ENCODE data around the gene SFXN5.

The SFXN5 gene

DNA sequence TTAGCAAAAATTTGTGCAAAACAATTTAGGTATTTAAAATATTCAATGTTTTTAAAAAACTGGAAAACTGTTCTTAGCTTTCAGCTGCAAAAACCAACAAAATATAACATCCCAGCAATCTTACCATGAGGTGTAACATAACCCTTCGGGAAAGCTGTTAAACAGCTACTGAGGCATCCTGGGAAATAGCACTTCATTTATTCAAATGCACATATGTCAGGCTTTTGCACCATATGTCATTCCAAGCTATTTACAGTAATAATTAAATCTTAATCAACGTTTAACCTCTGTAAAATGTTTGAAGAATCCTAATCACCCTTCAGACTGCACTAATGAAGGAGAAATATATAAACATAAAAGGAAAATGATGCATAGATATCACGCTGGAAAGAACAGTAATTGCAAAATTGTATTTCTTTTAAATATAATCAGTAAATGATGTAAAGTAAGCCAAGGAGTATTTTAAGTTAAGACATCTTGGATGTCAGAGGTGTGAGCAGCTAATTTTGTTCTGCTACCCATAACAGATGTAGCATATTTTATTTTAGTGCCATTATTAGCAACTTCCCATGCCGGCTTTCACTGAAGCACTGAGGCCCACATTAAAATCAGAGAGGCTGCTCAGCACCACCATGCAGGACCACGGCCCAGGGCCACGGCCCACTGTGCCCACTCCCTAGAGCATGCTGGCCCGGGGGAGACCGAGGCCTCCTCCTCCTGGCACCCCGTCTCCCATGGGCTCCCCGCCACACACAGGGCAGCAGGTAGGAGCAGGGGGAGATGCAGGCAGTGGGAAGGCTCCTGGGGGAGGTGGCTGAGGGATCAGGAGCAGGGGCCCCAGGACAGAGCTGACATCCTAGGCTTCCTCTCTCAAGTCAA lies 123.3 kb downstream of the SFXN5 start:
- Histone ChIP-seq H3K27me3 (replicated peaks; ENCODE audit: control insufficient read depth, insufficient read depth, low read length) (no peaks in the 10 kb centered on the region), H3K4me3 (replicated peaks; ENCODE audit: low read depth, low read length) (no peak overlapping the region), H3K36me3 (ENCODE audit: control insufficient read depth, insufficient read depth, low read length) (no peaks in the 10 kb centered on the region)
- TF ChIP-seq, protein P1, sequence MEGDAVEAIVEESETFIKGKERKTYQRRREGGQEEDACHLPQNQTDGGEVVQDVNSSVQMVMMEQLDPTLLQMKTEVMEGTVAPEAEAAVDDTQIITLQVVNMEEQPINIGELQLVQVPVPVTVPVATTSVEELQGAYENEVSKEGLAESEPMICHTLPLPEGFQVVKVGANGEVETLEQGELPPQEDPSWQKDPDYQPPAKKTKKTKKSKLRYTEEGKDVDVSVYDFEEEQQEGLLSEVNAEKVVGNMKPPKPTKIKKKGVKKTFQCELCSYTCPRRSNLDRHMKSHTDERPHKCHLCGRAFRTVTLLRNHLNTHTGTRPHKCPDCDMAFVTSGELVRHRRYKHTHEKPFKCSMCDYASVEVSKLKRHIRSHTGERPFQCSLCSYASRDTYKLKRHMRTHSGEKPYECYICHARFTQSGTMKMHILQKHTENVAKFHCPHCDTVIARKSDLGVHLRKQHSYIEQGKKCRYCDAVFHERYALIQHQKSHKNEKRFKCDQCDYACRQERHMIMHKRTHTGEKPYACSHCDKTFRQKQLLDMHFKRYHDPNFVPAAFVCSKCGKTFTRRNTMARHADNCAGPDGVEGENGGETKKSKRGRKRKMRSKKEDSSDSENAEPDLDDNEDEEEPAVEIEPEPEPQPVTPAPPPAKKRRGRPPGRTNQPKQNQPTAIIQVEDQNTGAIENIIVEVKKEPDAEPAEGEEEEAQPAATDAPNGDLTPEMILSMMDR (IDR thresholded peaks at IDR 0.05; ENCODE audit: insufficient read depth, low read length, poor library complexity, severe bottlenecking), result no peak
- no peak for DNase-seq (ENCODE audit: extremely low read depth, insufficient read length)

DNA sequence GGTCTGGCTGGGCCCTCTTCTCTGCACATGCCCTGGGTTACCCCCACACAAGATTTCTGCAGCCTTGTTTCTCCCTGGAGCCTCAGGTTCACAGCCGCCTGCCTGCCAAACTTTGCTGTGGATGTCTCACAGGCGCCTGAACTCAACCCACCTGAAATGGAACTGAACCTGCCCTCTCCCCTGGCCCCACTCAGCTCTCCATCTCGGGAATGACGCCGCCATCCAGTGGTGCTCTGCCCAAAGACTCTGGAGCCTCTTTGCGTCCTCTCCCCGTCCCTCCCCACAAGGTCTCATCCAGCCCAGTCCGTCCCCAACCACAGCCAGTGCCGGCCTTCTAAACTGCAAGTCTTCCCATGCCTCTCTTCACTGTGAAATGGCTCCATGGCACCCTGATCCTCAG lies 125.0 kb downstream of the SFXN5 start:
- TF ChIP-seq, protein P1 (IDR thresholded peaks at IDR 0.05; ENCODE audit: insufficient read depth, low read length, poor library complexity, severe bottlenecking), result no peak
- Histone ChIP-seq H3K4me3 (replicated peaks; ENCODE audit: low read depth, low read length) (no peak overlapping the region), H3K36me3 (ENCODE audit: control insufficient read depth, insufficient read depth, low read length) (no peaks in the 10 kb centered on the region), H3K27me3 (replicated peaks; ENCODE audit: control insufficient read depth, insufficient read depth, low read length) (no peaks in the 10 kb centered on the region)
- DNase-seq (ENCODE audit: extremely low read depth, insufficient read length), result no peak

DNA sequence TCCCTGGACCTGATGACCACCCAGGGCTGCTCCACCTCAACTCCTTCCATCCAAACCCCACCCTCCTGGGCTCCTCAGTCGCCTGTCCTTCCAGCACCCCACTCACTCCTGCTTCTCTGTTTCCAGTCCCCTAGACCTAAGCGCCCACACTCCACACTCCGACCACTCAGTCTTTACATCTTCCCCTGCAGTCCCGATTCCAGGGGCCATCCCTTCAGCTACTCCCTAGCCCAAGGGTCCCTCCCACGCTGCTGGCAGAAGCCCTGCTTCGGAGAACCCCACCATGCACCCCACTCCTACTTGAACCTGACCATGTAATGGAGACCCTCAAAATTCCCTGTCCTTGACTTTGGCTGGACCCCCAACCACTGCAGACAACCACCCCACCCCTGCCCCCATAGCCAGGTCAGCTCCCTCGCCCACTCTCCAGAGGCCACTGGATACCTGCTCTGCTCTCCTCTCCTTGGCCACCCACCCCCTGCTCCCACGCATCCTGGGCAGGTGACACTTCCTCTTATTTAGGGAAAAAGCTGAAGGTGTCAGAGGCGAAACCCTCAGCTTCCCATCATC lies 126.0 kb downstream of the SFXN5 start:
- Histone ChIP-seq H3K36me3 (ENCODE audit: control insufficient read depth, insufficient read depth, low read length) (no peaks in the 10 kb centered on the region), H3K4me3 (replicated peaks; ENCODE audit: low read depth, low read length) (no peak overlapping the region), H3K27me3 (replicated peaks; ENCODE audit: control insufficient read depth, insufficient read depth, low read length) (no peaks in the 10 kb centered on the region)
- no peak for DNase-seq (ENCODE audit: extremely low read depth, insufficient read length)
- TF ChIP-seq, protein P1 (IDR thresholded peaks at IDR 0.05; ENCODE audit: insufficient read depth, low read length, poor library complexity, severe bottlenecking), result no peak

DNA sequence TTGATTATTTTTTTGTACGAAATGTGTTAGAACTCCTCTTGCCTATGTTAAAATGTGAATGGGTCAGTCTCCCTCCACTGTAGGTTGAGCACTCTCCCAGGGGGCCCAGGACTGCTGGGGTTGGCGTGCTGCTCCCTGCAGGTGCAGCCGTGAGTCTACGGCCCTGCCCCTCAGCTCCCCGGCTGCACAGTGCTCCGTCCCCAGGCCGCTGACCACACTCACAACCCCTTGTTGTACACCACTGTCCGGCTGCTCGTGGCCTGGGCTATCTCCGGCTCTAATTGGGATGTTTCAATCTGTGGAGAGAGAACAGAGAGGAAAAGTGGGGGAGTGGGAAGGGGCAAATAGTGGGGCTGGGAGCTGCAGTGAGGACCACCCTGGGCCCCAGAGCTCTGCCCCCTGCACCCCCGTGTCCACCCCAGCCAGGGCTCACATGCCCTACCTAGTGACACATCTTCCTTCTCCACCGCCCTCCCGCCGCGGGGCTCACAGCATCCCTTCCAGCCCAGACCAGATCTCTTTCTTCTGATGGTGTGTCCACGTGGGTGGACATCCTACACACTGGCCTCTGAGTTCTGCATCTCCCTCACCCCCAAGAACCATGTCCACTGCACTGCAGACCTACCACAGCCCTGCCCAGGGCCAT lies 126.6 kb downstream of the SFXN5 start:
- H3K36me3 ChIP-seq (ENCODE audit: control insufficient read depth, insufficient read depth, low read length), result no peaks in the 10 kb centered on the region
- H3K4me3 ChIP-seq (replicated peaks; ENCODE audit: low read depth, low read length), result no peak overlapping the region
- no peak for DNase-seq (ENCODE audit: extremely low read depth, insufficient read length)
- TF ChIP-seq, protein P1 (IDR thresholded peaks at IDR 0.05; ENCODE audit: insufficient read depth, low read length, poor library complexity, severe bottlenecking), result no peak
- no peaks in the 10 kb centered on the region for H3K27me3 ChIP-seq (replicated peaks; ENCODE audit: control insufficient read depth, insufficient read depth, low read length)

DNA sequence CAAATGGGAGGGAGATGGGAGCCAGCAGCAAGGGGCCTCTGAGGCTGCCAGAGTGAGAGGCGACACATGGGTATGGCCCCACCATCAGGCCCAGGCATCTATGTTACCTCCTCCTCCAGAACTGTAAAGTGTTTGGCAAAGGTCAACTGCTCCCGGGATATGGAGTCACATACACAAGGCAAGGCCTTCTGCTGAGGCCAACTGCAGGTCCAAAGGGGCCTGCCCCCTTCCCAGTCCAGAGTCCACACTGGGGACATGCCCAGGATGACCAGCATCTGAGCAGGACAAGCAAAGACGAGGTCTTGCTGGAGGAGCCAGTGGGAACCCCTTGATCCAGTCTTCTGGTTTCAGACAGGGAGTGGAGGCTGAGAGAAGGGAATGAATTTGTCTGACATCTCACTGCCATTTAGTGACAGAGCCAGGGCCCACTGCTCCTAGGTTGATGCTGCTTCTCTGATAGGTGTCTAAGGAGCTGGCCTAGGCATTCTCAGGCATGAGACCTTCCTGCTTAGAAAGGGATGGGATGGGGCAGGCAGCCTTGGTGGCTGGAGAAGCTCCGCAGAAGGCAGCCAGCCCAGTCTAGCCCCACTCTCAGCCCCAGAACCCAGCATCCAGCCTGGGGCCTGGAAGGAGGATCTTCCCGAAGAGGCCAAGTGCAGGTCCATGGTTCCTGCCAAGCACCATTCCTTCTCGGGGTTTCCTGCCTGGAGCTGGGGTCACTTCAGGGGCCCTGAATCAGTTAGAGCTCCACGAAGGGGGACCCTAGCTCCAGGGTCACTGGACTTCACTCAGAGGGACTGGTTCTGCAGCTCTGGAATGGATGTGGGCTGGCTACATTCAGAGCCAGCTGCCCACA lies 127.7 kb downstream of the SFXN5 start:
- Histone ChIP-seq H3K36me3 (ENCODE audit: control insufficient read depth, insufficient read depth, low read length) (no peaks in the 10 kb centered on the region), H3K27me3 (replicated peaks; ENCODE audit: control insufficient read depth, insufficient read depth, low read length) (no peaks in the 10 kb centered on the region), H3K4me3 (replicated peaks; ENCODE audit: low read depth, low read length) (no peak overlapping the region)
- TF ChIP-seq, protein P1 (IDR thresholded peaks at IDR 0.05; ENCODE audit: insufficient read depth, low read length, poor library complexity, severe bottlenecking), result no peak
- no peak for DNase-seq (ENCODE audit: extremely low read depth, insufficient read length)

All from GM06990 (cell line).